GM12873 (cell line): ENCODE data around the gene SLC11A2.

Experiments used
- TF ChIP-seq, protein P1 (sequence below): IDR thresholded peaks from 2 replicates; pipeline ENCODE4 v1.5.1; 2012; ENCODE audit warnings: low read depth, mild to moderate bottlenecking, moderate library complexity, low read length, control low read depth; ENCODE audit not compliant: insufficient read depth; ENCODE audit errors: missing control alignments

The SLC11A2 gene

DNA sequence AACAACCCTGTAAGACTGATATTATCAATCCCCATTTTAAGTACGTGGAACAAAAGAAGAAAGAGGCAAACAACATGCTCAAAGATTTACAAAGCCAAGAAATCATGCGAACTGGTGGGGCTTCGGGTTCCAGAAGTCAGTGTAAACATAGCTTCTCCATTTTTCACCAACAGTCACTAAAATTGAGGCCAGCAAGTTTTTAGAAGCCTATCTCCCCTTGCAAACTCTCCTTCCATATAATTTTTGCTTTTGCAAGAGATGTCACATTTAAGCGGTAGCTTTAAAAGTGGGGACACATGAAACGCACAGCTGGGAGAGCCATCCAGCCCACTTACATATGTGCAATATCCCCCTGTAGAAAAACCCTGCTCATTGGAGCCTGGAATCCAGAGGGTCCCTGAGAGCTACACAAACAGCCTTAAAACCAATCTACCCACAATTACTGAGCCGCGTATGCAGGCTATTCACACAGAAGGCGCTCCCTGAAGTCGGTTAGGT lies 797 bp downstream of the SLC11A2 start:
- TF ChIP-seq, protein P1, sequence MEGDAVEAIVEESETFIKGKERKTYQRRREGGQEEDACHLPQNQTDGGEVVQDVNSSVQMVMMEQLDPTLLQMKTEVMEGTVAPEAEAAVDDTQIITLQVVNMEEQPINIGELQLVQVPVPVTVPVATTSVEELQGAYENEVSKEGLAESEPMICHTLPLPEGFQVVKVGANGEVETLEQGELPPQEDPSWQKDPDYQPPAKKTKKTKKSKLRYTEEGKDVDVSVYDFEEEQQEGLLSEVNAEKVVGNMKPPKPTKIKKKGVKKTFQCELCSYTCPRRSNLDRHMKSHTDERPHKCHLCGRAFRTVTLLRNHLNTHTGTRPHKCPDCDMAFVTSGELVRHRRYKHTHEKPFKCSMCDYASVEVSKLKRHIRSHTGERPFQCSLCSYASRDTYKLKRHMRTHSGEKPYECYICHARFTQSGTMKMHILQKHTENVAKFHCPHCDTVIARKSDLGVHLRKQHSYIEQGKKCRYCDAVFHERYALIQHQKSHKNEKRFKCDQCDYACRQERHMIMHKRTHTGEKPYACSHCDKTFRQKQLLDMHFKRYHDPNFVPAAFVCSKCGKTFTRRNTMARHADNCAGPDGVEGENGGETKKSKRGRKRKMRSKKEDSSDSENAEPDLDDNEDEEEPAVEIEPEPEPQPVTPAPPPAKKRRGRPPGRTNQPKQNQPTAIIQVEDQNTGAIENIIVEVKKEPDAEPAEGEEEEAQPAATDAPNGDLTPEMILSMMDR, result no peak

DNA sequence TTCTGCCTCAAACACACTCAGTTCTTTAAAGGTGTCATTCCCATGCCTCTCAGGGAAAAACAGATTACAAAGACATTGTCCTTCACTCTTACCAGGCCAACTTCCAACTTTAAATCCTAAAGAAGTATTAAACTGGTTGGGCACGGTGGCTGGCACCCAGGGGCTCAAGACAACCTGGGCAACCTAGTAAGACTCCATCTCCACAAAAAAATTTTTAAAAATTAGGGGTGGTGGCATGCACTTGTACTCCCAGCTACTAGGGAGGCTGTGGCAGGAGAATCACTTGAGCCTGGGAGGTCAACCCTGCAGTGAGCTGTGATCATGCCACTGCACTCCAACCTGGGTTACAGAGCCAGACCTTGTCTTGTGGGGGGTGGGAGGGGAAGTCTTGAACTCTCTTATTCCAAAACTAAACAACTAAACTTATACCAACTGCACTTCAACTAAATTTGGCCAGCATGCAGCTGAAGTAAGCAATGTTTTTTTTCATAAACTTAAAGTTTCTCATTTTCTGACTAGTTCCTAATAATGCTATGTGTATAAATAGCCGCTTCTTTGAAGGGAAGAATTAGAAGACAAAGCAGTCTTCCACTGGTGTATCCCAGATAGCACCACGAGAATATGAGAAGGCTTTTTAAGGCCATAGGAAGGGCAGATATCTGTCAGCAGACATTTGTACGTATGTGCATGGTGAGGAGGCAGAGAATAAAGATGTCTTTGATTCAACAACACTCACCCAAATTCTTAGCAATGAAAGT lies 2.4 kb downstream of the SLC11A2 start:
- TF ChIP-seq, protein P1, result no peak

DNA sequence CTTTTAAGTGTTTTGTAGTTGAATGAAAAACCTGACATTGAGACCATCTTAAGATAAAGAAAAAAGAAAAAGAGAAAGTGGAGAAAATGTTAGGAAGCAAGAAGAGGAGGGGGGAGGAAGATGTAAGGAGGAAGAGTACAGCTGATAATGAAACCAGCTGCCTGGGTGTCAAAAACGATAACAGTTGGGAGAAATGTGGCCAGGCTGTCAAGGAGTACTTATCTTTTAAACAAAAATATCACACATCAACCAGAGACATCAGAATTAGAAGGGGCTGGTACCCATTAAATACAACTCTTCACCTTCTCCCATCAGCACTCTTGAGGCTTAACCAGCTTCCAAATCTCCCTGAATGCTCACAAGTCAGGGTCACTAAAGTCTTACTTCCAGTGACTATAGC lies 4.5 kb downstream of the SLC11A2 start:
- TF ChIP-seq, protein P1, result no peak

DNA sequence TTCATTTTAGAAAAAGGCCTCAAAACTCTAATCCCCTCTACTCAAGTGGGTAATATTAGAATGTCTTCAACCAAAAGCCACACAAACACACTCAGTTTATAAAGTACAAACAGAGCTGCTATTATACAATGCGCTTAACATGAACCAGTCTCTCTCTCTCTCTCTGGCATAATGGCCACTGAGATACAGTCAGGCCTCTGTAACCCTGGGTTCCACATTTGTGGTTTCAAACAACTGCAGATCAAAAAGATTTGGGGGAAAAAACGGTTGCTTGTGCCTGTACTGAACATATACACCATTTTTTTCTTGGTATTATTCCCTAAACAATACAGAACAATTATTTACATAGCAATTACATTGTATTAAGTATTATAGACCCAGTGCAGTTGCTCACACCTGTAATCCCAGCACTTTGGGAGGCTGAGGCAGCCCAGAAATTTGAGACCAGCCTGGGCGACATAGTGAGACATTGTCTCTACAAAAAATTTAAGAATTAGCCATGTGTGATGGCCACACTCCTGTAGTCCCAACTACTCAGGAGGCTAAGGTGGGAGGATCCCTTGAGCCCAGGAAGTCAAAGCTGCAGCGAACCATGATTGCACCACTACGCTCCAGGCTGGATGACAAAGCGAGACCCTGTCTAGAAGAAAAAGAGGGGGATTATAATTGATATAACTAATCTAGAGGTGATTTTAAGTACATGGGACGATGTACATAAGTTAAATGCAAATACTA lies 5.6 kb downstream of the SLC11A2 start:
- TF ChIP-seq, protein P1, result no peak

DNA sequence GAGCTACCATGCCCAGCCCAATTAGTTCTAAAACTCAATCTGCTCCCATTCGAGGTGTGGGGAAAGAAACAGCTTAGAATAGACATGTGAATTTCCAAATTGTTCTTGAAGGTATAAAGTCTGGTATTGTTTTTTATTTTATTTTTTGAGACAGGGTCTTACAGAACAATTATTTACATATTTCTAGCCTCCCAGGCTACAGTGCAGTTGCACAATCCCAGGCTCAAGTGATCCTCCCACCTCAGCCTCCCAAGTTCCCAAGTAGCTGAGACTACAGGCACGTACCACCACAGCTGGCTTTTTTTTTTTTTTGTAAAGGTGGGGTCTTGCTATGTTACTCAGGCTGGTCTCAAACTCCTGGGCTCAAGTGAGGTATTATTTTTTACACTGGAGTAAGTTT lies 6.3 kb downstream of the SLC11A2 start:
- TF ChIP-seq, protein P1, result no peak

DNA sequence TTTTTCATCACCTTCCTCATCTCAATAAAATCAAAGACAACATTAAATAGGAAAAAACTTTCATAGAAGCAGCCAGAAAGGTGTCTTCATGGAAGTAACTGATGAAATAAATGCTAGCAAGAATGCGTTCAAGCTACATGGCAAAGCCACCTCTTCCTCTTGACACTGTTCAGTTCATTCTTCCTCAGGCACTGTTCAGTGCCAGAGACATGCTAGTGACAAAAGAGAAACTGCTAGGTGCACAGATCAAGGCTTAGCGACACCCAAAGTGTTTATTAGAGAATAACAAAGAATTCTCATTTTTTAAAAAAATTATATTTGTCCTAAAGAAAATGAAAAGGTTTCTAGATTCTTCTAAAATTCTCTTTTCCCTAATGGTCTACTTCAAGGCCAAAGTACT lies 7.2 kb downstream of the SLC11A2 start:
- TF ChIP-seq, protein P1, result no peak

DNA sequence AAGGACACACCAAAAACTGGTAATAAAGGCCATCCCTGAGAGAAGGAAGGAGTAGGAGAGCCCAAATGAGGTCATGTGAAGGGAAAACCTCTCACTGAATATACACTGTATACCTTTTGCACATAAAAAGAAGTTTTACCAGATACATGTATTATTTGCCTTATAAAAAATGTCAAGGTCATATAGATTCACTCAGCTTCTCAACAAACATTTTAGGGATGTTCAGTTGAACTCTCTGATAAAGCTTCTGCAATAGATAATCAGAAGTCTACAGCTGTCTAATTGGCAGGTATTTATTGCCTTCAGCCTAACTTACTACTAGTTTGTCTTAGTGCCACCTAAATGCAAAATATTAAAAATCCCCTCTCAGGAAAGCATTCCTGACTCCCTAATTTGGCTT lies 8.7 kb downstream of the SLC11A2 start:
- TF ChIP-seq, protein P1, result no peak
